HepG2 (cell line): ENCODE results near the gene LHX1. TPM values are rescaled to one million over a fixed set of nuclear protein-coding genes. Genes with fewer than 3 reads are reported as not detected.

Experiments used
- ATAC-seq: fragments of 200-7000 bp; cut with Tn5 transposase; 3 replicates; pipeline ENCODE4 v1.9.1; 2020; ENCODE audit warnings: mild to moderate bottlenecking, moderate library complexity
- BruUV-seq: library from RNA; stranded (reverse); fragments of 400-500 nt; replicated peaks from 2 replicates; lab custom pipeline; 2021; lab: Mats Ljungman, UMichigan
- CTCF ChIA-PET: fragments of 300-600 bp; formaldehyde crosslinking; extraction: SDS; loops from one replicate; lab custom pipeline; 2021; ENCODE audit warnings: low total read pairs, inconsistent platforms, low intra/inter-chr PET ratio; lab: Yijun Ruan, JAX
- POLR2A ChIA-PET: fragments of 350-600 bp; sonication (Branson Sonifier 250); formaldehyde crosslinking; loops from one replicate; lab custom pipeline; 2020; ENCODE audit warnings: antibody characterized with exemption, inconsistent platforms; lab: Yijun Ruan, JAX
- DNase-seq: peaks from one replicate; pipeline ENCODE4 v3.0.0-alpha.2; 2015; ENCODE audit warnings: low spot score
- FAIRE-seq: peaks from 3 replicates; lab custom pipeline; 2011; peaks lifted over from hg19 to GRCh38; lab: Jason Lieb, UNC
- H2AFZ ChIP-seq: one replicate; pipeline ENCODE4 v1.6.1; 2011; ENCODE audit warnings: low read length, inconsistent platforms
- H3K27ac ChIP-seq: fragments of 300-600 bp; 3 replicates; pipeline ENCODE4 v1.8.0; 2011; ENCODE audit warnings: mixed run types, mild to moderate bottlenecking, mixed read lengths, low read length, inconsistent platforms; ENCODE audit not compliant: insufficient read depth; ENCODE audit errors: extremely low read length
- H3K27me3 ChIP-seq, 2 experiments: fragments of 200-600 bp in 1 of 2; 2 replicates in 1 of 2; 3 replicates in 1 of 2; pipeline versions ENCODE4 v1.6.0 to v1.8.0; 2011; ENCODE audit warnings: low read length in 2 of 2, mild to moderate bottlenecking in 2 of 2, moderate library complexity in 2 of 2, inconsistent platforms in 1 of 2; ENCODE audit not compliant: insufficient read depth in 2 of 2, control insufficient read depth in 1 of 2
- H3K36me3 ChIP-seq, 2 experiments: fragments of 200-600 bp in 1 of 2; replicated peaks in 1 of 2; 2 replicates in 1 of 2; 3 replicates in 1 of 2; pipeline versions ENCODE4 v1.5.1 to v1.8.0; 2011; ENCODE audit warnings: low read length in 2 of 2, inconsistent platforms in 1 of 2; ENCODE audit not compliant: insufficient read depth in 2 of 2, control insufficient read depth in 1 of 2
- H3K4me1 ChIP-seq: 2 replicates; pipeline ENCODE4 v1.5.1; 2012; ENCODE audit warnings: low read length, inconsistent platforms; ENCODE audit not compliant: insufficient read depth
- H3K4me2 ChIP-seq: 2 replicates; pipeline ENCODE4 v1.6.0; 2011; ENCODE audit warnings: low read depth, low read length, inconsistent platforms
- H3K4me3 ChIP-seq, 3 experiments: fragments of 200-600 bp in 1 of 3; sonication (generic), shearing (Covaris generic) in 1 of 3; replicated peaks in 1 of 3; 2 replicates each; pipeline ENCODE4 v1.5.1; 2011 to 2016; ENCODE audit warnings: low read length in 3 of 3, inconsistent platforms in 2 of 3, low read depth in 2 of 3, mild to moderate bottlenecking in 2 of 3, control low read depth in 1 of 3, mixed read lengths in 1 of 3; ENCODE audit not compliant: insufficient read depth in 1 of 3
- H3K79me2 ChIP-seq: one replicate; pipeline ENCODE4 v1.6.1; 2011; ENCODE audit warnings: low read length, inconsistent platforms; ENCODE audit not compliant: insufficient read depth
- H3K9ac ChIP-seq: 2 replicates; pipeline ENCODE4 v1.6.0; 2011; ENCODE audit warnings: mild to moderate bottlenecking, low read depth, low read length, inconsistent platforms; ENCODE audit not compliant: insufficient read depth
- H3K9me3 ChIP-seq: 2 replicates; pipeline ENCODE4 v1.5.1; 2012; ENCODE audit warnings: mild to moderate bottlenecking, low read length
- H4K20me1 ChIP-seq: 2 replicates; pipeline ENCODE4 v1.6.0; 2011; ENCODE audit warnings: inconsistent platforms, mild to moderate bottlenecking, low read length, moderate library complexity; ENCODE audit not compliant: insufficient read depth
- KLF9 ChIP-seq: IDR thresholded peaks from 2 replicates; pipeline ENCODE4 v1.6.1; 2016; ENCODE audit warnings: low read depth
- NFIB ChIP-seq: sonication (generic); formaldehyde crosslinking; IDR thresholded peaks from 2 replicates; pipeline ENCODE4 v1.9.0; 2021; ENCODE audit warnings: missing genetic modification reagents, mild to moderate bottlenecking, borderline replicate concordance
- NFYB ChIP-seq: sonication (generic); formaldehyde crosslinking; IDR thresholded peaks from 2 replicates; pipeline ENCODE4 v1.4.0; 2020; ENCODE audit warnings: missing genetic modification reagents
- SCMH1 ChIP-seq: sonication (generic); formaldehyde crosslinking; IDR thresholded peaks from 2 replicates; pipeline ENCODE4 v1.9.0; 2021; ENCODE audit warnings: missing genetic modification reagents, mild to moderate bottlenecking, borderline replicate concordance
- ZNF614 ChIP-seq: IDR thresholded peaks from 2 replicates; pipeline ENCODE4 v1.6.1; 2018; ENCODE audit warnings: missing biosample characterization, missing genetic modification reagents, inconsistent platforms, borderline replicate concordance
- ZNF749 ChIP-seq: sonication (generic); formaldehyde crosslinking; IDR thresholded peaks from 2 replicates; pipeline ENCODE4 v1.8.0; 2022; ENCODE audit warnings: mild to moderate bottlenecking, missing genetic modification reagents, moderate library complexity, borderline replicate concordance
- WGBS: methylation state at CpG from one replicate; pipeline ENCODE4 v1.1.6; 2017; ENCODE audit warnings: low lambda C conversion rate; 5-methylcytosine and 5-hydroxymethylcytosine counted together
- in situ Hi-C: cut with HindIII; loops from 2 replicates; pipeline ENCODE4 v1.10.0; 2017; ENCODE audit warnings: low pct_unique_long_range_greater_than_20kb; ENCODE audit not compliant: extremely low pct_ligation_motif_present
- intact Hi-C: fragments of 100-400 bp; cut with micrococcal nuclease; formaldehyde crosslinking; loops from one replicate; pipeline ENCODE4 v1.10.0; 2022; ENCODE audit not compliant: unreplicated experiment
- polyA plus RNA-seq, 8 experiments: library from polyadenylated mRNA; depleted of rRNA in 3 of 8; stranded (reverse) in 7 of 8; unstranded in 1 of 8; fragments of >200 nt; fragmentation: Illumina TruSeq in 4 of 8; extraction: Trizol in 4 of 8; gene quantifications; 2 replicates each; pipeline versions ENCODE4 v1.2.1 to v1.2.3, GENCODE V29; 2011 to 2016; ENCODE audit warnings: low read depth in 4 of 8, missing spikeins in 1 of 8, mixed read lengths in 1 of 8; ENCODE audit not compliant: insufficient read depth in 1 of 8
- total RNA-seq, 5 experiments: library from RNA; depleted of rRNA; stranded (reverse); fragments of >200 nt; fragmentation: Illumina TruSeq; extraction: Trizol; gene quantifications; 2 replicates each; pipeline ENCODE4 v1.2.3, GENCODE V29; 2016; ENCODE audit warnings: low read depth in 1 of 5
- TF ChIP-seq, protein P1 (sequence below): sonication (generic); formaldehyde crosslinking; IDR thresholded peaks from 2 replicates; pipeline ENCODE4 v1.4.0; 2020; ENCODE audit warnings: missing genetic modification reagents
- TF ChIP-seq, protein P2 (sequence below): sonication (generic); formaldehyde crosslinking; IDR thresholded peaks from 2 replicates; pipeline ENCODE4 v1.8.0; 2022; ENCODE audit warnings: mild to moderate bottlenecking, missing genetic modification reagents, moderate library complexity
- TF ChIP-seq, protein P3 (sequence below): sonication (generic); formaldehyde crosslinking; IDR thresholded peaks from 2 replicates; pipeline ENCODE4 v1.4.0; 2020; ENCODE audit warnings: missing genetic modification reagents

Gene LHX1
- total and polyA plus RNA-seq, 2 of the 13 experiments (the other 11 are each of a cell fraction or from before 2014, with no cell fraction given), result not detected

DNA sequence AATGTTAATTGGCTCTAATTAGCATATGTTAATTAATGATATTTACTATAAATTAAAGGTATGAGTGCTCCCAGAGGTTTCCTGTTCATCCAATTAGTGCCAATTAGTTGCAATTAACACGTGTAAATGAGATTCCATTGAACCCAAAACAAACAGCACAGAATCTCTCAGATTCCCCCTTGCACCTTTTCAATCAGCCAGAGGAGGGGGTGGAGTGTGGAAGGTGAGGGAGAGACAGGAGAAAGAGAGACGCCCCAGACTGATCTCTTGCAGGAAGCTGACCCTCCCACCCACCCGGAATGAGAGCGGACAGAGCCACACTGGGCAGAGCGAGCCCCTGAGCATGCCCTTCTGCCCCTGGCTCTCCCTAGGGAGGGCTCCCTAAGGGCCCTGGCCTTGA, 24.1 kb upstream of the LHX1 start:
- 31% methylated on average over 5 of the region's 5 CpGs for WGBS
- CTCF ChIA-PET, result no interaction called here

More for the DNA sequence above, 24.1 kb upstream of the LHX1 start:
- intact Hi-C loops, result no loop called here
- H3K4me1 ChIP-seq, result no peaks in the 10 kb centered on the region; the same call in 1 of the 2 replicates
- peaks cover 1 to 3% of the 10 kb centered on the region in 2 experiments; a peak in 2 of 5 replicates for H3K27me3 ChIP-seq
- in situ Hi-C loops, result no loop called here
- no peaks in the 10 kb centered on the region for H3K36me3 ChIP-seq
- no peaks in the 10 kb centered on the region for H4K20me1 ChIP-seq
- POLR2A ChIA-PET, result no interaction called here
- ATAC-seq (no peak), FAIRE-seq (no peak), DNase-seq (no peak)
- H3K79me2 ChIP-seq, result no peaks in the 10 kb centered on the region
- no peak overlapping the region for H3K4me3 ChIP-seq
- no TSS peak for BruUV-seq
- H3K4me2 ChIP-seq, result no peak overlapping the region
- TF ChIP-seq ZNF749 (CRISPR knock-in tag) (no peak), ZNF614 (CRISPR knock-in tag) (no peak), NFYB (CRISPR knock-in tag) (no peak), KLF9 (no peak), SCMH1 (CRISPR knock-in tag) (no peak), NFIB (CRISPR knock-in tag) (no peak)
- TF ChIP-seq, protein P1, sequence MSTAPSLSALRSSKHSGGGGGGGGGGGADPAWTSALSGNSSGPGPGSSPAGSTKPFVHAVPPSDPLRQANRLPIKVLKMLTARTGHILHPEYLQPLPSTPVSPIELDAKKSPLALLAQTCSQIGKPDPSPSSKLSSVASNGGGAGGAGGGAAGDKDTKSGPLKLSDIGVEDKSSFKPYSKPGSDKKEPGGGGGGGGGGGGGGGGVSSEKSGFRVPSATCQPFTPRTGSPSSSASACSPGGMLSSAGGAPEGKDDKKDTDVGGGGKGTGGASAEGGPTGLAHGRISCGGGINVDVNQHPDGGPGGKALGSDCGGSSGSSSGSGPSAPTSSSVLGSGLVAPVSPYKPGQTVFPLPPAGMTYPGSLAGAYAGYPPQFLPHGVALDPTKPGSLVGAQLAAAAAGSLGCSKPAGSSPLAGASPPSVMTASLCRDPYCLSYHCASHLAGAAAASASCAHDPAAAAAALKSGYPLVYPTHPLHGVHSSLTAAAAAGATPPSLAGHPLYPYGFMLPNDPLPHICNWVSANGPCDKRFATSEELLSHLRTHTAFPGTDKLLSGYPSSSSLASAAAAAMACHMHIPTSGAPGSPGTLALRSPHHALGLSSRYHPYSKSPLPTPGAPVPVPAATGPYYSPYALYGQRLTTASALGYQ, result no peak
- TF ChIP-seq, protein P2, sequence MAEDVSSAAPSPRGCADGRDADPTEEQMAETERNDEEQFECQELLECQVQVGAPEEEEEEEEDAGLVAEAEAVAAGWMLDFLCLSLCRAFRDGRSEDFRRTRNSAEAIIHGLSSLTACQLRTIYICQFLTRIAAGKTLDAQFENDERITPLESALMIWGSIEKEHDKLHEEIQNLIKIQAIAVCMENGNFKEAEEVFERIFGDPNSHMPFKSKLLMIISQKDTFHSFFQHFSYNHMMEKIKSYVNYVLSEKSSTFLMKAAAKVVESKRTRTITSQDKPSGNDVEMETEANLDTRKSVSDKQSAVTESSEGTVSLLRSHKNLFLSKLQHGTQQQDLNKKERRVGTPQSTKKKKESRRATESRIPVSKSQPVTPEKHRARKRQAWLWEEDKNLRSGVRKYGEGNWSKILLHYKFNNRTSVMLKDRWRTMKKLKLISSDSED (CRISPR knock-in tag), result no peak
- TF ChIP-seq, protein P3, sequence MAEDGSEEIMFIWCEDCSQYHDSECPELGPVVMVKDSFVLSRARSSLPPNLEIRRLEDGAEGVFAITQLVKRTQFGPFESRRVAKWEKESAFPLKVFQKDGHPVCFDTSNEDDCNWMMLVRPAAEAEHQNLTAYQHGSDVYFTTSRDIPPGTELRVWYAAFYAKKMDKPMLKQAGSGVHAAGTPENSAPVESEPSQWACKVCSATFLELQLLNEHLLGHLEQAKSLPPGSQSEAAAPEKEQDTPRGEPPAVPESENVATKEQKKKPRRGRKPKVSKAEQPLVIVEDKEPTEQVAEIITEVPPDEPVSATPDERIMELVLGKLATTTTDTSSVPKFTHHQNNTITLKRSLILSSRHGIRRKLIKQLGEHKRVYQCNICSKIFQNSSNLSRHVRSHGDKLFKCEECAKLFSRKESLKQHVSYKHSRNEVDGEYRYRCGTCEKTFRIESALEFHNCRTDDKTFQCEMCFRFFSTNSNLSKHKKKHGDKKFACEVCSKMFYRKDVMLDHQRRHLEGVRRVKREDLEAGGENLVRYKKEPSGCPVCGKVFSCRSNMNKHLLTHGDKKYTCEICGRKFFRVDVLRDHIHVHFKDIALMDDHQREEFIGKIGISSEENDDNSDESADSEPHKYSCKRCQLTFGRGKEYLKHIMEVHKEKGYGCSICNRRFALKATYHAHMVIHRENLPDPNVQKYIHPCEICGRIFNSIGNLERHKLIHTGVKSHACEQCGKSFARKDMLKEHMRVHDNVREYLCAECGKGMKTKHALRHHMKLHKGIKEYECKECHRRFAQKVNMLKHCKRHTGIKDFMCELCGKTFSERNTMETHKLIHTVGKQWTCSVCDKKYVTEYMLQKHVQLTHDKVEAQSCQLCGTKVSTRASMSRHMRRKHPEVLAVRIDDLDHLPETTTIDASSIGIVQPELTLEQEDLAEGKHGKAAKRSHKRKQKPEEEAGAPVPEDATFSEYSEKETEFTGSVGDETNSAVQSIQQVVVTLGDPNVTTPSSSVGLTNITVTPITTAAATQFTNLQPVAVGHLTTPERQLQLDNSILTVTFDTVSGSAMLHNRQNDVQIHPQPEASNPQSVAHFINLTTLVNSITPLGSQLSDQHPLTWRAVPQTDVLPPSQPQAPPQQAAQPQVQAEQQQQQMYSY, result no peak
- no peak overlapping the region for H3K9ac ChIP-seq
- H3K27ac ChIP-seq, result no peak overlapping the region
- no peaks in the 10 kb centered on the region for H3K9me3 ChIP-seq
- no peak overlapping the region for H2AFZ ChIP-seq
